A673 (cell line): Measurements from ENCODE around the gene ATRX.

ENCODE experiments used
- EZH2 ChIP-seq: fragments of 200-600 bp; sonication (generic); IDR thresholded peaks from 2 replicates; pipeline ENCODE4 v1.6.1; 2017; ENCODE audit warnings: borderline replicate concordance, low read depth, mild to moderate bottlenecking, mixed read lengths, antibody characterized with exemption, low read length; ENCODE audit not compliant: poor library complexity, severe bottlenecking
- TF ChIP-seq, protein P1 (sequence below): fragments of 300-800, 200-600 bp; sonication (generic); conservative IDR thresholded peaks from 2 replicates; pipeline ENCODE4 v1.5.1; 2017; ENCODE audit warnings: low read depth, mild to moderate bottlenecking, antibody characterized with exemption, low read length, moderate library complexity, mixed read lengths

GRCh38 chrX:77733342-77733741 is 52.7 kb downstream of the ATRX start:
- TF ChIP-seq, protein P1, sequence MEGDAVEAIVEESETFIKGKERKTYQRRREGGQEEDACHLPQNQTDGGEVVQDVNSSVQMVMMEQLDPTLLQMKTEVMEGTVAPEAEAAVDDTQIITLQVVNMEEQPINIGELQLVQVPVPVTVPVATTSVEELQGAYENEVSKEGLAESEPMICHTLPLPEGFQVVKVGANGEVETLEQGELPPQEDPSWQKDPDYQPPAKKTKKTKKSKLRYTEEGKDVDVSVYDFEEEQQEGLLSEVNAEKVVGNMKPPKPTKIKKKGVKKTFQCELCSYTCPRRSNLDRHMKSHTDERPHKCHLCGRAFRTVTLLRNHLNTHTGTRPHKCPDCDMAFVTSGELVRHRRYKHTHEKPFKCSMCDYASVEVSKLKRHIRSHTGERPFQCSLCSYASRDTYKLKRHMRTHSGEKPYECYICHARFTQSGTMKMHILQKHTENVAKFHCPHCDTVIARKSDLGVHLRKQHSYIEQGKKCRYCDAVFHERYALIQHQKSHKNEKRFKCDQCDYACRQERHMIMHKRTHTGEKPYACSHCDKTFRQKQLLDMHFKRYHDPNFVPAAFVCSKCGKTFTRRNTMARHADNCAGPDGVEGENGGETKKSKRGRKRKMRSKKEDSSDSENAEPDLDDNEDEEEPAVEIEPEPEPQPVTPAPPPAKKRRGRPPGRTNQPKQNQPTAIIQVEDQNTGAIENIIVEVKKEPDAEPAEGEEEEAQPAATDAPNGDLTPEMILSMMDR, result no peak
- no peak for TF ChIP-seq EZH2
